ENCODE measurements around the gene HRAS. TPM values are rescaled to one million over a fixed set of nuclear protein-coding genes. Genes with fewer than 3 reads are reported as not detected.

Gene HRAS
- total RNA-seq, 1 donor from 2014 or later = 43.6 TPM

Small RNAs within 50 kb of the gene (small RNA-seq; reads per million reads assigned to genes)
- gene MIR210 = 3.0 reads per million, percentile 88 among the genes with 10 or more reads in this experiment

Other genes with a start within 250 kb of the HRAS start
- gene PGGHG, start 246.4 kb downstream of the HRAS start, total RNA-seq = 0.41 TPM
- not detected for gene IFITM5, start 236.1 kb downstream of the HRAS start, total RNA-seq
- 5.3 TPM for gene IFITM2, start 227.8 kb downstream of the HRAS start, total RNA-seq
- gene IFITM1, start 221.5 kb downstream of the HRAS start, total RNA-seq = 6.9 TPM
- 1.6 TPM for gene IFITM3, start 214.7 kb downstream of the HRAS start, total RNA-seq
- gene B4GALNT4, start 166.1 kb downstream of the HRAS start, total RNA-seq = 88.9 TPM
- not detected for gene PKP3, start 141.4 kb downstream of the HRAS start, total RNA-seq
- gene SIGIRR, start 120.6 kb downstream of the HRAS start, total RNA-seq = 7.3 TPM
- gene ANO9, start 93.6 kb downstream of the HRAS start, total RNA-seq = not detected
- gene PTDSS2, start 85.3 kb downstream of the HRAS start, total RNA-seq = 21.6 TPM
- gene RNH1, start 28.3 kb downstream of the HRAS start, total RNA-seq = 38.7 TPM
- 1.2 TPM for gene LRRC56, start 2.0 kb upstream of the HRAS start, total RNA-seq
- not detected for gene LMNTD2, start 25.2 kb upstream of the HRAS start, total RNA-seq
- gene RASSF7, start 25.4 kb upstream of the HRAS start, total RNA-seq = 2.0 TPM
- 30.6 TPM for gene PHRF1, start 40.9 kb upstream of the HRAS start, total RNA-seq
- gene IRF7, start 80.4 kb upstream of the HRAS start, total RNA-seq = 0.82 TPM
- not detected for gene CDHR5, start 89.4 kb upstream of the HRAS start, total RNA-seq
- gene SCT, start 91.6 kb upstream of the HRAS start, total RNA-seq = not detected
- not detected for gene DRD4, start 101.7 kb upstream of the HRAS start, total RNA-seq
- 60.3 TPM for gene DEAF1, start 159.6 kb upstream of the HRAS start, total RNA-seq
- 11.8 TPM for gene TMEM80, start 160.2 kb upstream of the HRAS start, total RNA-seq
- gene EPS8L2, start 170.7 kb upstream of the HRAS start, total RNA-seq = 0.41 TPM
- 77.9 TPM for gene TALDO1, start 211.9 kb upstream of the HRAS start, total RNA-seq
- gene GATD1, start 241.9 kb upstream of the HRAS start, total RNA-seq = 21.2 TPM